H1 (cell line): ENCODE data around the gene SPTSSB. TPM values are rescaled to one million over a fixed set of nuclear protein-coding genes. Genes with fewer than 3 reads are reported as not detected.

Source experiments
- CHD7 ChIP-seq: fragments of 300-600 bp; sonication (generic); IDR thresholded peaks from 2 replicates; pipeline ENCODE4 v1.7.1; 2012; ENCODE audit warnings: low read length, moderate library complexity, mild to moderate bottlenecking, inconsistent platforms; ENCODE audit not compliant: insufficient replicate concordance
- KDM4A ChIP-seq: IDR thresholded peaks from one replicate; pipeline ENCODE4 v1.7.1; 2012; ENCODE audit warnings: low read depth, mild to moderate bottlenecking, moderate library complexity, low read length, inconsistent platforms; ENCODE audit not compliant: severe bottlenecking
- MAX ChIP-seq: IDR thresholded peaks from 2 replicates; pipeline ENCODE4 v1.6.1; 2012; ENCODE audit warnings: inconsistent platforms
- NANOG ChIP-seq: IDR thresholded peaks from 2 replicates; pipeline ENCODE4 v1.6.1; 2011; ENCODE audit warnings: low read length, low read depth, mild to moderate bottlenecking, inconsistent platforms; ENCODE audit not compliant: insufficient read depth, poor library complexity, severe bottlenecking
- RFX5 ChIP-seq: IDR thresholded peaks from 2 replicates; pipeline ENCODE4 v1.6.1; 2011; ENCODE audit warnings: low read depth, low read length, improper control_type of control experiment, borderline replicate concordance
- SAP30 ChIP-seq: fragments of 300-600 bp; sonication (generic); IDR thresholded peaks from 2 replicates; pipeline ENCODE4 v1.7.1; 2012; ENCODE audit warnings: low read length, moderate library complexity, mild to moderate bottlenecking, inconsistent platforms; ENCODE audit not compliant: insufficient read depth, insufficient replicate concordance
- SP4 ChIP-seq: IDR thresholded peaks from 2 replicates; pipeline ENCODE4 v1.6.1; 2012; ENCODE audit warnings: low read length, inconsistent platforms
- TAF7 ChIP-seq: optimal IDR thresholded peaks from 2 replicates; pipeline ENCODE3; 2011; ENCODE audit warnings: low read depth, mild to moderate bottlenecking, inconsistent platforms, low read length, moderate library complexity, borderline replicate concordance
- TBP ChIP-seq: IDR thresholded peaks from 2 replicates; pipeline ENCODE4 v1.6.1; 2011; ENCODE audit warnings: low read depth, low read length, improper control_type of control experiment
- TEAD4 ChIP-seq: IDR thresholded peaks from 2 replicates; pipeline ENCODE4 v1.6.1; 2012; ENCODE audit warnings: low read depth, low read length, inconsistent platforms, mixed read lengths
- polyA plus RNA-seq, 7 experiments: library from polyadenylated mRNA; depleted of rRNA in 3 of 7; stranded (reverse) in 5 of 7; unstranded in 2 of 7; fragments of >200 nt in 5 of 7; fragments of 200-250 nt in 2 of 7; gene quantifications; 1 replicate in 5 of 7; 2 replicates in 1 of 7; 4 replicates in 1 of 7; pipeline versions ENCODE4 v1.2.1 to v1.2.3, GENCODE V29; 2011 to 2013; ENCODE audit warnings: missing spikeins in 2 of 7, mixed read lengths in 2 of 7
- total RNA-seq: library from RNA; stranded (reverse); fragmentation: NEBNext Ultra II Directional; extraction: Animal tissue kit (Norgen Biotek cat#: 25700); gene quantifications from 2 replicates; pipeline ENCODE4 v1.2.1, GENCODE V29; 2021

SPTSSB gene
- total and polyA plus RNA-seq, 2 of the 8 experiments (the other 6 are each of a cell fraction or from before 2014, with no cell fraction given): 33.4 to 52.5 TPM

DNA sequence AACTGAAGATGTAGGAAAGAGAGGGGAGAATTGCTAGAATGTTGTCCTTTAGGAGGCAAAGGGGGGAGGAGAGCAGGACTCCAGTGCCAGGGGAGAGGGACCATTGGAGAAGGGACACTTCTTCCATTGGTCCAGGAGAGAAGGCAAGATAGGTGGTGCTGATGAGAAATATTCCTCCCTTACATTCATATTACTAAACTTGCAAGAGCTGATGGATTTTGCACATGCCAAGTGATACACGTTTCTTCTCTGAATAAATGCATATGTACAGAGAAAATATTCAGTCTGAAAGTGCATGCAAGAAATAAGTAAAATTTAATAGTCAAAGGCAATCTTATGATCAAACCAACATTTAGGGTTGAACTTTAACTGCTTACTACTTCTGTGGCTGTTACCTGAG lies 21.5 kb upstream of the SPTSSB start (continued):
- TF ChIP-seq CHD7 (no peak), MAX (no peak), TAF7 (no peak), TBP (no peak), TEAD4 (no peak), NANOG (no peak), RFX5 (no peak), SP4 (no peak), KDM4A (no peak), SAP30 (no peak)
